ENCODE measurements around the gene RYR2. TPM values are rescaled to one million over a fixed set of nuclear protein-coding genes. Genes with fewer than 3 reads are reported as not detected.

Gene RYR2
- total RNA-seq, 6 donors from 2014 or later: 1.8 to 23.0 (median 3.7) TPM

DNA sequence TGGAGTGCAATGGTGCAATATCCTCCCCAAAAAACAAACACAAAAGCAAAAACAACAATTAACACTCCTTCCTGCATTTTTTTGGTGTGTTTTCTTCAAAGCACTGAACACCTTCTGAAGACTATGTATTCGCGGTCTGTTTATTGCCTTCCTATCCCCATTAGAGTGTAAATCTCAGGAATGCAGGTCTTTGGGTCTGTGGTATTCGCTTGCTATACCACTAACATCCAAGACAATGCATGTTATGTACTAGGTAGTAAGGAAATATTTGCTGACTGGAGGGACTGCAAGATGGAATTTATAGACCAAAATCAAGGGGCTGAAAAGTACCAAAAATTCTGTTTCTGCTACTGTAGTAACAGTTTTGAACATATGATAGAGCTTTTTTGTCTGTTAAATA, 299.4 kb downstream of the RYR2 start:
- Histone ChIP-seq H3K4me3 (no peak overlapping the region), H3K9me3 (no peaks in the 10 kb centered on the region), H3K36me3 (no peaks in the 10 kb centered on the region), H3K4me1 (no peaks in the 10 kb centered on the region), H3K27ac (no peak overlapping the region), H3K27me3 (no peaks in the 10 kb centered on the region)
- ATAC-seq (ENCODE audit: low FRiP score in 2 of 2): no peak
- TF ChIP-seq, protein P1, sequence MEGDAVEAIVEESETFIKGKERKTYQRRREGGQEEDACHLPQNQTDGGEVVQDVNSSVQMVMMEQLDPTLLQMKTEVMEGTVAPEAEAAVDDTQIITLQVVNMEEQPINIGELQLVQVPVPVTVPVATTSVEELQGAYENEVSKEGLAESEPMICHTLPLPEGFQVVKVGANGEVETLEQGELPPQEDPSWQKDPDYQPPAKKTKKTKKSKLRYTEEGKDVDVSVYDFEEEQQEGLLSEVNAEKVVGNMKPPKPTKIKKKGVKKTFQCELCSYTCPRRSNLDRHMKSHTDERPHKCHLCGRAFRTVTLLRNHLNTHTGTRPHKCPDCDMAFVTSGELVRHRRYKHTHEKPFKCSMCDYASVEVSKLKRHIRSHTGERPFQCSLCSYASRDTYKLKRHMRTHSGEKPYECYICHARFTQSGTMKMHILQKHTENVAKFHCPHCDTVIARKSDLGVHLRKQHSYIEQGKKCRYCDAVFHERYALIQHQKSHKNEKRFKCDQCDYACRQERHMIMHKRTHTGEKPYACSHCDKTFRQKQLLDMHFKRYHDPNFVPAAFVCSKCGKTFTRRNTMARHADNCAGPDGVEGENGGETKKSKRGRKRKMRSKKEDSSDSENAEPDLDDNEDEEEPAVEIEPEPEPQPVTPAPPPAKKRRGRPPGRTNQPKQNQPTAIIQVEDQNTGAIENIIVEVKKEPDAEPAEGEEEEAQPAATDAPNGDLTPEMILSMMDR (IDR thresholded peaks at IDR 0.05): no peak
- TF ChIP-seq POLR2AphosphoS5 (IDR thresholded peaks at IDR 0.05): no peak
- TF ChIP-seq EP300 (IDR thresholded peaks at IDR 0.05): no peak
- no peak for TF ChIP-seq POLR2A (IDR thresholded peaks at IDR 0.05)
- DNase-seq: no peak
- WGBS, 2 donors: 57 to 66% methylated on average over 3 of the region's 3 CpGs

DNA sequence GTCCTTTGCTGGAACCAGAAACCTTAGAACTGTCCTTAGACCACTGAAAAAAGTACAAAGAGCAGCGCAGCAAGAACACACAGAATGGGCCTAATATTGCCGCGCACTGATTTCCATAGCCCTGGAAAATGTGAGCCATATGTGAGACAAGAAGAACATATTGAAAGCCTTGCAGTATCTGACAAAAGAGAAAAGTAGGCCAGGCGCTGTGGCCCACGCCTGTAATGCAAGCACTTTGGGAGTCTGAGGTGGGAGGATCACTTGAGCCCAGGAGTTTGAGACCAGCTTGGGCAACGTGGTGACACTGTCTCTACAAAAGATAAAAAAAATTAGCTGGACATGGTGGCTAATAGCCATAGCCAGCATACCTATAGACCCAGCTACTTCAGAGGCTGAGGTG, 300.7 kb downstream of the RYR2 start:
- no peak overlapping the region for H3K27ac ChIP-seq
- 93 to 95% methylated on average over 6 of the region's 6 CpGs for WGBS, 2 donors
- no peak for ATAC-seq (ENCODE audit: low FRiP score in 2 of 2)
- no peak for DNase-seq
- no peaks in the 10 kb centered on the region for H3K36me3 ChIP-seq
- H3K27me3 ChIP-seq: no peaks in the 10 kb centered on the region
- no peak for TF ChIP-seq EP300 (IDR thresholded peaks at IDR 0.05)
- no peak for TF ChIP-seq POLR2A (IDR thresholded peaks at IDR 0.05)
- TF ChIP-seq, protein P1 (IDR thresholded peaks at IDR 0.05): no peak
- TF ChIP-seq POLR2AphosphoS5 (IDR thresholded peaks at IDR 0.05): no peak
- no peak overlapping the region for H3K4me3 ChIP-seq
- no peaks in the 10 kb centered on the region for H3K9me3 ChIP-seq
- H3K4me1 ChIP-seq: no peaks in the 10 kb centered on the region

DNA sequence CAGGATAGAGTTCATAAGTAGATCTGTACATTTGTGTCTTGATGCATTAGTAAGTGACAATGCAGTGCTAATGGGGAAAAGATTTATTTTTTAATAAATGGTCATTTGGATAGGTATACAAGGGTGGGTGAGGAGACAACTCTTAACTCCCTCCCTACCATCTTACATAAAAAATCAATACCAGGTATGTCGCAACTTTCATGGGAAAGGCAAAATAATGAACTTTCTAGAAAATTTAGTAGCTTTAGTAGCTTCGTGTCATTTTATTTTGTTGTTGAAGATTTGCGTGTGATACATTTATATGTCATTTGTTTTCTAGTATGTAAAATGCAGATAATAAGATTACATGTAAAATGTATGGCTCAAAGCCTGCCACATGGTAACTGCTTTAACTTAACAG, 310.8 kb downstream of the RYR2 start:
- TF ChIP-seq EP300 (IDR thresholded peaks at IDR 0.05): no peak
- no peak for TF ChIP-seq POLR2A (IDR thresholded peaks at IDR 0.05)
- TF ChIP-seq, protein P1 (IDR thresholded peaks at IDR 0.05): no peak
- TF ChIP-seq POLR2AphosphoS5 (IDR thresholded peaks at IDR 0.05): no peak
- DNase-seq: no peak
- Histone ChIP-seq H3K4me3 (no peak overlapping the region), H3K27me3 (no peaks in the 10 kb centered on the region), H3K36me3 (no peaks in the 10 kb centered on the region), H3K4me1 (no peaks in the 10 kb centered on the region), H3K9me3 (no peaks in the 10 kb centered on the region), H3K27ac (no peak overlapping the region)
- ATAC-seq (ENCODE audit: low FRiP score in 2 of 2): no peak
- 91 to 96% methylated on average over 3 of the region's 3 CpGs for WGBS, 2 donors

DNA sequence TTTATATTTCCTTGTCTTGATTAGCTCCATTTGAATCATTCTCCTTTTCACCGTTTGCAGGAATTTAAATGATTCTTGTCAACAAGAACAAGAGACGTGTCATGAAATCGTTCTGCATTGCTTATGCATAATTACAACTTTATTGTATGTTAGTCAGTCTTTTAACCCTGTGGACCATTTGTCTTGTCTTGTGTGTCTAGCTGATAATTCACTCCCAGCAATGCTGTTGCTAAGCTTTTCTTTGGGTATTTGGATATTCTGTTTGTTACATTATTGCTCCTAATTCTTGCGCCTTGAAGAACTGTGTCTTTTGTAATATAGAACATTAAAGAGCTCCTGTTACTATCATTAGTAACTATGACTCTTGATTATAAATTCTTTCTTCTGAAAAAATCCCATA, 311.9 kb downstream of the RYR2 start:
- ATAC-seq (ENCODE audit: low FRiP score in 2 of 2) (no peak), DNase-seq (no peak)
- H3K4me3 ChIP-seq: no peak overlapping the region
- H3K9me3 ChIP-seq: no peaks in the 10 kb centered on the region
- no peaks in the 10 kb centered on the region for H3K36me3 ChIP-seq
- no peak overlapping the region for H3K27ac ChIP-seq
- TF ChIP-seq POLR2AphosphoS5 (IDR thresholded peaks at IDR 0.05) (no peak), POLR2A (IDR thresholded peaks at IDR 0.05) (no peak), EP300 (IDR thresholded peaks at IDR 0.05) (no peak)
- TF ChIP-seq, protein P1 (IDR thresholded peaks at IDR 0.05): no peak
- no peaks in the 10 kb centered on the region for H3K4me1 ChIP-seq
- H3K27me3 ChIP-seq: no peaks in the 10 kb centered on the region
- 78 to 87% methylated on average over 4 of the region's 4 CpGs for WGBS, 2 donors

DNA sequence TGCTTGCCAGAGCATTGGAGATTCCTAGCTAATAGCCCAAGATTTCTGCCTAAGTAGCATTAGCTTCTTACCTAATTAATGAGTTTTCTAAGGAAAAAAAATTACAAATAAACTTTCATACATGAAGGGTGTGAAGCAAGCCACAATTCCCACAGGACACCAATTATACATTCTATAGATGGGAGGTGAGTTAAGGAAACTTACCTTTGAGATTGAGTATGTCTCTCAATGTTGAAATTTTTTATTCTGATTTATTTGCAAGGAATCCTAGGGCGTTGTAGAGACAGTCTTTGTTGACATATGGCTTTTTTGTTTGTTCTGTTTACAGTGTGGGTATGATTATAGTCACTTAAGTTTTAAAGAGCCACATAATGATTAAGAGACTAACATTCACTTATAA, 313.0 kb downstream of the RYR2 start:
- H3K27ac ChIP-seq: no peak overlapping the region
- H3K27me3 ChIP-seq: no peaks in the 10 kb centered on the region
- DNase-seq (no peak), ATAC-seq (ENCODE audit: low FRiP score in 2 of 2) (no peak)
- TF ChIP-seq POLR2A (IDR thresholded peaks at IDR 0.05) (no peak), POLR2AphosphoS5 (IDR thresholded peaks at IDR 0.05) (no peak), EP300 (IDR thresholded peaks at IDR 0.05) (no peak)
- TF ChIP-seq, protein P1 (IDR thresholded peaks at IDR 0.05): no peak
- no peak overlapping the region for H3K4me3 ChIP-seq
- no peaks in the 10 kb centered on the region for H3K4me1 ChIP-seq
- WGBS, 2 donors: 45 to 48% methylated on average over 1 of the region's 1 CpG
- H3K36me3 ChIP-seq: no peaks in the 10 kb centered on the region
- H3K9me3 ChIP-seq: no peaks in the 10 kb centered on the region
